Measurements from ENCODE around the gene MEMO1. TPM values are rescaled to one million over a fixed set of nuclear protein-coding genes. Genes with fewer than 3 reads are reported as not detected.
"Not testable (repeated sequence)": the region's sequence is repeated elsewhere in the genome, so short reads cannot be mapped to it uniquely, and the experiment has no call there.

The MEMO1 gene
- polyA plus RNA-seq, 1 experiment: 64.5 TPM

GRCh38 chr2:31967790-31968189 lies 43.0 kb downstream of the MEMO1 start:
- no peak overlapping the region for H3K4me3 ChIP-seq (ENCODE audit: low read depth, low read length)
- DNase-seq (ENCODE audit: low read depth, low spot score): no peak
- TF ChIP-seq CTCF (IDR thresholded peaks at IDR 0.05; ENCODE audit: low read depth, low read length): no peak
- H3K9me3 ChIP-seq (ENCODE audit: control insufficient read depth, insufficient read depth, low read length): no peaks in the 10 kb centered on the region
- ChIA-PET CTCF (interaction anchor here (1.5 kb wide), 1 partner anchor 15 kb away, joined by 3 read pairs; no protein-coding TSS in a partner anchor), POLR2A (no interaction called here)
- H3K27me3 ChIP-seq (ENCODE audit: control insufficient read depth, insufficient read depth, low read length): no peaks in the 10 kb centered on the region
- H3K27ac ChIP-seq (ENCODE audit: low read depth, low read length): no peak overlapping the region

- CTCF ChIA-PET; H3K27me3 ChIP-seq (ENCODE audit: control insufficient read depth, insufficient read depth, low read length); DNase-seq (ENCODE audit: low read depth, low spot score); POLR2A ChIA-PET; H3K27ac ChIP-seq (ENCODE audit: low read depth, low read length); H3K4me3 ChIP-seq (ENCODE audit: low read depth, low read length); H3K9me3 ChIP-seq (ENCODE audit: control insufficient read depth, insufficient read depth, low read length): not testable (repeated sequence)
Measured at GRCh38 chr2:31966402-31966801, 44.4 kb downstream of the MEMO1 start.

GRCh38 chr2:31965094-31965493 lies 45.7 kb downstream of the MEMO1 start:
- DNase-seq (ENCODE audit: low read depth, low spot score): no peak
- POLR2A ChIA-PET: no interaction called here
- CTCF ChIA-PET: no interaction called here
- Histone ChIP-seq H3K9me3 (ENCODE audit: control insufficient read depth, insufficient read depth, low read length) (no peaks in the 10 kb centered on the region), H3K27me3 (ENCODE audit: control insufficient read depth, insufficient read depth, low read length) (no peaks in the 10 kb centered on the region), H3K4me3 (ENCODE audit: low read depth, low read length) (no peak overlapping the region), H3K27ac (ENCODE audit: low read depth, low read length) (no peak overlapping the region)
- TF ChIP-seq CTCF (IDR thresholded peaks at IDR 0.05; ENCODE audit: low read depth, low read length): no peak

- CTCF ChIA-PET: no interaction called here
- TF ChIP-seq CTCF (IDR thresholded peaks at IDR 0.05; ENCODE audit: low read depth, low read length): no peak
- POLR2A ChIA-PET: no interaction called here
- Histone ChIP-seq H3K4me3 (ENCODE audit: low read depth, low read length) (no peak overlapping the region), H3K9me3 (ENCODE audit: control insufficient read depth, insufficient read depth, low read length) (no peaks in the 10 kb centered on the region), H3K27me3 (ENCODE audit: control insufficient read depth, insufficient read depth, low read length) (no peaks in the 10 kb centered on the region), H3K27ac (ENCODE audit: low read depth, low read length) (no peak overlapping the region)
- no peak for DNase-seq (ENCODE audit: low read depth, low spot score)
Measured at GRCh38 chr2:31962757-31963361, 47.9 kb downstream of the MEMO1 start.

- H3K9me3 ChIP-seq (ENCODE audit: control insufficient read depth, insufficient read depth, low read length): no peaks in the 10 kb centered on the region
- no peak overlapping the region for H3K4me3 ChIP-seq (ENCODE audit: low read depth, low read length)
- DNase-seq (ENCODE audit: low read depth, low spot score): no peak
- TF ChIP-seq CTCF (IDR thresholded peaks at IDR 0.05; ENCODE audit: low read depth, low read length): no peak
- ChIA-PET CTCF (no interaction called here), POLR2A (no interaction called here)
- H3K27ac ChIP-seq (ENCODE audit: low read depth, low read length): no peak overlapping the region
- H3K27me3 ChIP-seq (ENCODE audit: control insufficient read depth, insufficient read depth, low read length): no peaks in the 10 kb centered on the region
Measured at GRCh38 chr2:31958140-31958717, 52.6 kb downstream of the MEMO1 start.
